ENCODE data around the gene GAS7.
"Not testable (repeated sequence)": the region's sequence is repeated elsewhere in the genome, so short reads cannot be mapped to it uniquely, and the experiment has no call there.

Gene GAS7

GRCh38 chr17:10010752-10011151 lies 187.7 kb downstream of the GAS7 start:
- H3K4me3 ChIP-seq (ENCODE audit: low read length), result no peak overlapping the region
- no peak for DNase-seq (ENCODE audit: low read depth)
- no peak for TF ChIP-seq CTCF (IDR thresholded peaks at IDR 0.05; ENCODE audit: insufficient read depth, low read depth, low read length, missing control alignments)

GRCh38 chr17:10003705-10004104 lies 194.7 kb downstream of the GAS7 start:
- H3K4me3 ChIP-seq (ENCODE audit: low read length), result no peak overlapping the region
- no peak for DNase-seq (ENCODE audit: low read depth)
- no peak for TF ChIP-seq CTCF (IDR thresholded peaks at IDR 0.05; ENCODE audit: insufficient read depth, low read depth, low read length, missing control alignments)

- not testable (repeated sequence) for H3K4me3 ChIP-seq (ENCODE audit: low read length); DNase-seq (ENCODE audit: low read depth)
Observed at GRCh38 chr17:10002567-10003360, 195.6 kb downstream of the GAS7 start.

- H3K4me3 ChIP-seq (ENCODE audit: low read length), result no peak overlapping the region
- no peak for DNase-seq (ENCODE audit: low read depth)
- TF ChIP-seq CTCF (IDR thresholded peaks at IDR 0.05; ENCODE audit: insufficient read depth, low read depth, low read length, missing control alignments), result no peak
Observed at GRCh38 chr17:10001306-10001873, 197.0 kb downstream of the GAS7 start.

- TF ChIP-seq CTCF (IDR thresholded peaks at IDR 0.05; ENCODE audit: insufficient read depth, low read depth, low read length, missing control alignments), result no peak
Observed at GRCh38 chr17:9999919-10000695, 198.3 kb downstream of the GAS7 start.

GRCh38 chr17:9998060-9998459 lies 200.3 kb downstream of the GAS7 start:
- no peak overlapping the region for H3K4me3 ChIP-seq (ENCODE audit: low read length)
- no peak for TF ChIP-seq CTCF (IDR thresholded peaks at IDR 0.05; ENCODE audit: insufficient read depth, low read depth, low read length, missing control alignments)
- DNase-seq (ENCODE audit: low read depth), result no peak

More at GRCh38 chr17:9999919-10000695, 198.3 kb downstream of the GAS7 start:
- DNase-seq (ENCODE audit: low read depth), result no peak
- H3K4me3 ChIP-seq (ENCODE audit: low read length), result no peak overlapping the region

GRCh38 chr17:9994761-9995160 lies 203.6 kb downstream of the GAS7 start:
- DNase-seq (ENCODE audit: low read depth), result no peak
- H3K4me3 ChIP-seq (ENCODE audit: low read length), result no peak overlapping the region
- no peak for TF ChIP-seq CTCF (IDR thresholded peaks at IDR 0.05; ENCODE audit: insufficient read depth, low read depth, low read length, missing control alignments)
